ENCODE data around the gene BCAR3.

BCAR3 gene

DNA sequence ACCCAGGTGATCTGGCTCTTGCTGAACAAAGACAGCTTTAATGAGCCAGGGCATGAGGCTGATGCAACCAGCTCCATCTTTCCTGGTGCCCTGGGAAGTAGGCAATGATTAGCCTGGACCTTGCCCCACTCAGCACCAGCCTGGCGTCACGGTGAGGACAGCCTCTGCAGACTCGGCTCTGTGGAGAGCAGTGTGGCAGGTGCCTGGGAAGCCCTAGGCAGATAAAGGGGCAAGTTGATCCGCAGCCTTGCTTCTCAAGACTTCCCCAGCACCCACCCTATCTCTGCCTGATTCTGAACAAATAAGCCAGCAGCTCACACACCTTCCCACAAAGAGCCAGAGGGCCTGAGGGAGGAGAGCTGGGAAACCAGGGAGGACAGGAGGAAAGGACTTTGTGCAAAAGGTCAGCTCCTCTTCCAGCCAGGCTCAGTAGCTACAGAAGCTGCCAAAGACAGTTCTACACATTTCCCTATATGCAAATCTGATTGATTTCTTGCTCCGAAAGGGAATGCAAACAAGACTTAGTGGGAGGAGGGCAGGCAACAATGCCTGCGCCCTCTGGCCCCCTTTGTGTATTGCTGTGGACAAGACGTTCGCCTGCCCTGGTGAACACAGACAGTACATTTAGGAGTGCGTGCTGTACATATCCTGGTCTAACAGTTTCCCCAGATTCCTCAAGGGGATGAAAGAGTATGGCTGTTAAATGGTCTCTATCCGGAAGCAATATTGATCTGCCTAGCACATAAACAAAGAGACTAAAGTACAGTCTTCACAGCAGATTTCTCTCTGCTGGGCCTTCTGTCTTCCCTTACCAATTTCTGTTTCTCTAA is 63.8 kb downstream of the BCAR3 start:
- no peak for TF ChIP-seq CTCF (IDR thresholded peaks at IDR 0.05)

DNA sequence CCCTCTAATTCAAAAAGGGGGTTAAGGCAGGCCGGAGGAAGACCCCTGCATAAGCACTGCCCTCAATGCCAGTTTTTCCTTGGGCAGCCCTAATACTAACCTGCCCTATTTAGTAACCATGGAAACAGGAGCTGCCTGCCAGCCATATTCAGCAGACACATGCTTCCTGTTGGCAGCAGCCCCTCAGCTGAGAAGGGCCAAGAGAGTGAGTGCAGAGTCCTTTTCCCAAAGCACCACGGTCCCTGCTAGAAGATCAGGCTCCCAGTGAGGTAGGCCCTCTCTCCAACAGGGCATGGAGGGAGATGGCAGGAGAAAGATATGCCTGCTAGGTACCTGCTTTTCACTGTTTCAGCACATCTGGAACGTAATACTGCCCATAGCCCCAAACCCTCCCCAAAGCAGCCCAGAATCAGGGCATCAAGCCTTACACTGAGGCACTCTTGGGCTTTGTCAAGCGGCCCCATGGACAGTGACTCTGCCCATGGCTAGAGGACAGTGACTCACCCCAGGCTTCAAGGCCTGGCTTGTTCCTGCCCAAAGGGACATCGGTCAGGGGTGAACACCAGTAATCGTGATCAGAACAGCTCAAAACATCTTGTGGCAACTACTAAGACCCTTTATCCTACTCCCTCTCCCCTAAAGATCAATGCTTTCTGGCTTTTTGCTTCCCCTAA is 64.5 kb downstream of the BCAR3 start:
- no peak for TF ChIP-seq CTCF (IDR thresholded peaks at IDR 0.05)

GRCh38 chr1:93616221-93616995 is 65.2 kb downstream of the BCAR3 start:
- TF ChIP-seq CTCF (IDR thresholded peaks at IDR 0.05): no peak

DNA sequence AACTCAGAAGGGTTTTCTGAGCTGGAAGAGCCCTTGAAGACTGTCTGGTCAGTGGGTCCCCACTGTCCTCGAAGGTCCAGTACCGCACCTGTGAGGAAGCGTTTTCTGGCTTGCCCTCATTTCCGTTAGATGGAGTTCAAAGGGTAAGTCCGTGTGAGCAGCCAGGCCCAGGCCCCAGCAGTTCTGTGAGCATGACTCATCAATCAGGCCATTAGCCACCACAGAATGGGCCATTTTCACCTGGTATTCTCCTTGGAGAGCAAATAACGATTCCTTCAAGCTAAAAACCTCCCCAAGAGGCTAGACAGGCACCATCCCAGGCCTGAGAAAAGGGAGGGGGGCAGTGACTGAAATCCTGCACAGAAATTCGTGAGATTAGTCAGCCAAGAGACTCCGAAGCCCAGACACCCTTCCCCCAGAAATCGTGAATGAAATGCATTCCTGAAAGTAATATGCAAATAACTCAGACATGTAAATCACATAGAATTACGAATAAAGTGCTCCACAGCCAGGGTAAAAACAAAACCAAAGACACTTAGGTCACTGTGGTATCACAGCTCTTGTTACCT is 66.0 kb downstream of the BCAR3 start:
- no peak for TF ChIP-seq CTCF (IDR thresholded peaks at IDR 0.05)

DNA sequence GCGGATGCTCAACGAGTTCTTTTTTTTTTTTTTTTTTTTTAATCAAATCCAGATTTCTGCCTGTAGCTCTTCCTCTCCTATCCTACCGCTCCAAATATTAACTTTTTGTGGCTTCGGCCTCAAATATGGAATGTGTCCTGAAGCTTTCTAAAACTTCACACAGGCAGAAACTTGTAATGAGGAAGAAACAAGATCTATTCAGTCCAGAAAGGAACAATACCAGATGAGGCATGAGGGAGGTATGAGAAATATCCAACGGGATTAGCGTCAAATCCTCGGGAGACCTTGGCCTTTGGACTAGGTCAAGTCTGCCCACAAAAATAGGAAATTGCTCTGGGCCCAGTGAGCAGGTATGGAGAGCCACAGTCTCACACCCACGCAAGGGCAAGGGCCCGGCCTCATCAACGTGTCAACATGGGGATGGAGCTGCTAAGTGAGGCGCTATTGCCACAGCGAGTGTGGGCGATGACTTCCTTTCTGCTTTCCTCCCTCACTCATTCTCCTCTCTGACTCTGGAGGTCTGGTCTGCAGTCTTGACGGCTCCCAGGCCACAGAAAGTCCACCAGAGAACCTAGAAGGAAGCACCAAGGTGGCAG is 66.6 kb downstream of the BCAR3 start:
- TF ChIP-seq CTCF (IDR thresholded peaks at IDR 0.05): no peak

- no peak for TF ChIP-seq CTCF (IDR thresholded peaks at IDR 0.05)
Observed at GRCh38 chr1:93614541-93614940, 67.1 kb downstream of the BCAR3 start.

DNA sequence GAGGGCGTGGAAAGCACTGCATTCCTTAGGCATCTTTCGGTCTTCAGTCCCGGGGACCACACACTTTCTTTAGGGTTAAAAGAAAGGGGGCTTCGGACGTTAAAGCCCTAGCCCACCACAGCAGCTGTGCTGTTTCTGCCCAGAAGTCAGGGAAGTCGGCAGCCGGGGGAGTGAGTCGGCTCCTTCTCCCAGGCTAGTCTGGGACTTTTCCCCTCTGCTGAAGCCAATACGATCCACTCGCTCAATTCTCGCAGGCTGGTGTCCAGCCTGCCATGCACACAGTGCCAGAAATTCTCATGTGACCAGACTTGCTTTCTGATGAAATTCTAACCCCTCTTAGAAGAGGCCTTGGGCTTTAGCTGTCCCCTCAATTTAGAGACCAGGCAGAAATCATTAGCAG is 67.7 kb downstream of the BCAR3 start:
- TF ChIP-seq CTCF (IDR thresholded peaks at IDR 0.05): no peak

Measured in LNCAP (cell line).